Neutrophil (primary cell): ENCODE data around the gene GOLGA5.
A peak's percentile ranks its signal among the peaks of the same experiment; 100 is the strongest.
"Not testable (repeated sequence)": the region's sequence is repeated elsewhere in the genome, so short reads cannot be mapped to it uniquely, and the experiment has no call there.

Experiments used
- H3K27ac ChIP-seq: fragments of 200-600 bp; sonication (generic); 2 replicates; pipeline ENCODE4 v1.5.1; 2016; ENCODE audit warnings: mild to moderate bottlenecking, moderate library complexity
- H3K27me3 ChIP-seq: fragments of 200-600 bp; sonication (generic); 2 replicates; pipeline ENCODE4 v1.6.0; 2016; ENCODE audit warnings: mild to moderate bottlenecking
- H3K36me3 ChIP-seq: fragments of 200-600 bp; sonication (generic); 2 replicates; pipeline ENCODE4 v1.5.1; 2017
- H3K4me1 ChIP-seq, 2 experiments: fragments of 200-600 bp in 1 of 2; sonication (generic) in 1 of 2; 1 replicate in 1 of 2; 2 replicates in 1 of 2; pipeline versions ENCODE4 v1.5.1 to v1.6.1; 2013 to 2016; ENCODE audit warnings: low read depth in 1 of 2, low read length in 1 of 2, mild to moderate bottlenecking in 1 of 2, moderate library complexity in 1 of 2; ENCODE audit not compliant: control insufficient read depth in 1 of 2, insufficient read depth in 1 of 2
- H3K4me3 ChIP-seq, 2 experiments: fragments of 200-600 bp in 1 of 2; sonication (generic) in 1 of 2; 1 replicate in 1 of 2; 2 replicates in 1 of 2; pipeline ENCODE4 v1.5.1; 2013 to 2016; ENCODE audit warnings: low read depth in 1 of 2, low read length in 1 of 2, mild to moderate bottlenecking in 1 of 2, moderate library complexity in 1 of 2
- H3K9me3 ChIP-seq: fragments of 200-600 bp; sonication (generic); 2 replicates; pipeline ENCODE4 v1.5.1; 2016
- TF ChIP-seq, protein P1 (sequence below): fragments of 200-600 bp; sonication (generic); IDR thresholded peaks from 2 replicates; pipeline ENCODE4 v1.5.1; 2016; ENCODE audit warnings: antibody characterized with exemption

Gene GOLGA5

DNA sequence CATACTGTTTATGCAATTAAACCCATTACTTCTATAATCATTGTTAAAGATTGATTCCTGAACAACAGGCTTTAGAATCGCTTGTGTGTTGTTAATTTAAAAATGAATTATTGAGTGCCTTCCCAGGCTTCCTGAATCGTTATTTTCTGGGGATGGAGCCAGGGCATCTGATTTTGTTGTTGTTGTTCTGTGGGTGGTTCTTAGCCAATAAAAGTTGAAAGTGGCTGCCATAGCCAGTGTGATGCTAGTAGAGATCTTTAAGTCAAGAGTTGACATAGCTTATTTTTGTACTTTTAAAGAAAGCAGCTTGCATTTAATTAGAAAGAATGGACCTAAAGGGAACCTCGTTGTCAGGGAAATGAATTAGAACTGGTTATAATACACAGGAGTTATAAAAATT lies 6.4 kb downstream of the GOLGA5 start:
- TF ChIP-seq, protein P1, sequence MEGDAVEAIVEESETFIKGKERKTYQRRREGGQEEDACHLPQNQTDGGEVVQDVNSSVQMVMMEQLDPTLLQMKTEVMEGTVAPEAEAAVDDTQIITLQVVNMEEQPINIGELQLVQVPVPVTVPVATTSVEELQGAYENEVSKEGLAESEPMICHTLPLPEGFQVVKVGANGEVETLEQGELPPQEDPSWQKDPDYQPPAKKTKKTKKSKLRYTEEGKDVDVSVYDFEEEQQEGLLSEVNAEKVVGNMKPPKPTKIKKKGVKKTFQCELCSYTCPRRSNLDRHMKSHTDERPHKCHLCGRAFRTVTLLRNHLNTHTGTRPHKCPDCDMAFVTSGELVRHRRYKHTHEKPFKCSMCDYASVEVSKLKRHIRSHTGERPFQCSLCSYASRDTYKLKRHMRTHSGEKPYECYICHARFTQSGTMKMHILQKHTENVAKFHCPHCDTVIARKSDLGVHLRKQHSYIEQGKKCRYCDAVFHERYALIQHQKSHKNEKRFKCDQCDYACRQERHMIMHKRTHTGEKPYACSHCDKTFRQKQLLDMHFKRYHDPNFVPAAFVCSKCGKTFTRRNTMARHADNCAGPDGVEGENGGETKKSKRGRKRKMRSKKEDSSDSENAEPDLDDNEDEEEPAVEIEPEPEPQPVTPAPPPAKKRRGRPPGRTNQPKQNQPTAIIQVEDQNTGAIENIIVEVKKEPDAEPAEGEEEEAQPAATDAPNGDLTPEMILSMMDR = no peak
- H3K27ac ChIP-seq = peak overlapping the region; percentile 68
- H3K4me1 ChIP-seq = peaks cover 11 to 20% of the 10 kb centered on the region in 2 experiments
- H3K9me3 ChIP-seq = no peaks in the 10 kb centered on the region
- H3K4me3 ChIP-seq = no peak overlapping the region
- H3K36me3 ChIP-seq = peaks cover 31% of the 10 kb centered on the region
- H3K27me3 ChIP-seq = no peaks in the 10 kb centered on the region

- Histone ChIP-seq H3K36me3 (peaks cover 36% of the 10 kb centered on the region), H3K9me3 (no peaks in the 10 kb centered on the region), H3K4me1 (peaks cover 10 to 16% of the 10 kb centered on the region in 2 experiments), H3K27me3 (no peaks in the 10 kb centered on the region), H3K27ac (no peak overlapping the region), H3K4me3 (no peak overlapping the region)
- TF ChIP-seq, protein P1 = no peak
Measured at GRCh38 chr14:92801917-92802316, 7.8 kb downstream of the GOLGA5 start.

- Histone ChIP-seq H3K9me3 (no peaks in the 10 kb centered on the region), H3K4me3 (no peak overlapping the region), H3K4me1 (peaks cover 10 to 16% of the 10 kb centered on the region in 2 experiments), H3K27me3 (no peaks in the 10 kb centered on the region), H3K36me3 (peaks cover 38% of the 10 kb centered on the region), H3K27ac (no peak overlapping the region)
- TF ChIP-seq, protein P1 = no peak
Measured at GRCh38 chr14:92802678-92803077, 8.6 kb downstream of the GOLGA5 start.

GRCh38 chr14:92813201-92813600 lies 19.1 kb downstream of the GOLGA5 start:
- Histone ChIP-seq H3K36me3 (peaks cover 100% of the 10 kb centered on the region), H3K27me3 (no peaks in the 10 kb centered on the region), H3K4me3 (no peak overlapping the region), H3K4me1 (no peaks in the 10 kb centered on the region), H3K27ac (no peak overlapping the region), H3K9me3 (no peaks in the 10 kb centered on the region)
- TF ChIP-seq, protein P1 = no peak

DNA sequence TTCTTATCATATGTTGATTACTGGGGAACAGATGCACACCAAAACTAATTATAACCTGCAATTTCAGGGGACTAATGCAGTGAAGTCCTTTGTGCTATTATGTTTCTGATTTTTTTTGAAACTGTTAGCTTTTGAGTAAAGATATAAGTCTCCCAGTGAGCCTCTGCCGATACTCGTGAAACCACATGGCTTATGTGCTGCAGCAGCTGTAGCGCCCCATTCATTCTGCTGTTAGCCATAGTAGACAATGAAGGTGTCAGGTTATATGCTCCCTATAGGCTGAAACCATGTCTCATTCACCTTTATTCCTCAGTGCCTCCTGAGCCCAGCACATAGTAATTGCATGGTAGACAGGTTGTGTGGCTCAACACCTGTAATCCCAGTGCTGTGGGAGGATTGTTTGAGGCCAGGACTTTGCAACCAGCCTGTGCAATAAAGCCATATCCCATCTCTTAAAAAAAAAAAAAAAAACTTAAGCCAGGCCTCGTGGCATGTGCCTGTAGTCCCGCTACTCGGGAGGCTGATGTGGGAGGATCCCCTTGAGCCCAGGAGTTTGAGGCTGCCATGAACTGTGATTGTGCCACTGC lies 25.0 kb downstream of the GOLGA5 start:
- no peak overlapping the region for H3K27ac ChIP-seq
- no peaks in the 10 kb centered on the region for H3K4me1 ChIP-seq
- H3K9me3 ChIP-seq = no peaks in the 10 kb centered on the region
- H3K36me3 ChIP-seq = peaks cover 97% of the 10 kb centered on the region
- TF ChIP-seq, protein P1 = no peak
- no peak overlapping the region for H3K4me3 ChIP-seq
- no peaks in the 10 kb centered on the region for H3K27me3 ChIP-seq

GRCh38 chr14:92819680-92820535 lies 25.8 kb downstream of the GOLGA5 start:
- not testable (repeated sequence) for H3K4me1 ChIP-seq, H3K9me3 ChIP-seq, H3K27ac ChIP-seq, H3K4me3 ChIP-seq, H3K27me3 ChIP-seq
- peaks cover 97% of the 10 kb centered on the region for H3K36me3 ChIP-seq

DNA sequence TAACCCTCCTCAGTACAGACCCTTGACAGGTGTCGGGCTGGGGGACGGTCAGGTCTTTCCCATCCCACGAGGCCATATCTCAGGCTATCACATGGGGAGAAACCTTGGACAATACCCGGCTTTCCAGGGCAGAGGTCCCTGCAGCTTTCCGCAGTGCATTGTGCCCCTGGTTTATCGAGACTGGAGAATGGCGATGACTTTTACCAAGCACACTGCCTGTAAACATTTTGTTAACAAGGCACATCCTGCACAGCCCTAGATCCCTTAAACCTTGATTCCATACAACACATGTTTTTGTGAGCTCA lies 26.4 kb downstream of the GOLGA5 start:
- H3K36me3 ChIP-seq = peaks cover 97% of the 10 kb centered on the region

More for the DNA sequence above, 26.4 kb downstream of the GOLGA5 start:
- H3K4me3 ChIP-seq, H3K27me3 ChIP-seq, H3K27ac ChIP-seq, H3K4me1 ChIP-seq, H3K9me3 ChIP-seq: not testable (repeated sequence)
